Measurements from ENCODE around the gene SMIM30.

DNA sequence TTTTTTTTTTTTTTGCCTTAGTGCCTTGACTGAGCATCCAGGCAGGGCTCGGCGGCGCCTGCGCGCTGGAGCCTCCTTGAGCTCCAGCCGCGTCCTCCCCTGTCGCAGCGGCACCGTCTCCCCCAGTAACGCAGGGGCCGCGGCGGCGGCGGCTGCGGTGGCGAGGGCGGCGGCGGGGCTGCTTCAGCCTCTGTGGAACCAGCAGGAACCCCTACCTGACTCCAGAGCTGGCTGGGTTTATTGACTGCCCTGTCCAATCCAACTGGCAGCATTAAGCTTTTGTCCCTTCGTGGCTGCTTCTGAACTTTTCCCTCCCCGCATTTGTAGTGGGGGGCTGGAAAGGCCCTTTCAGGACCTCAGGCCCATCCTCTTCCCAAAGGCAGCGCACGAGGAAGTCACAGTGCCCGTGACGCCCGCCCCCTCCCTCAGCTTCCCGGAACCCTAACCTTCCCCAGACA, 31.9 kb downstream of the SMIM30 start, which contains the start of gene GPR85:
- no peak for TF ChIP-seq BRCA1 (IDR thresholded peaks at IDR 0.05; ENCODE audit: low read depth, low read length)
- TF ChIP-seq SUZ12 (IDR thresholded peaks at IDR 0.05; ENCODE audit: unreplicated experiment) = no peak
- TF ChIP-seq MEF2A (IDR thresholded peaks at IDR 0.05; ENCODE audit: insufficient read depth, low read depth, low read length) = no peak
- TF ChIP-seq HCFC1 (IDR thresholded peaks at IDR 0.05; ENCODE audit: low read length) = no peak
- TF ChIP-seq, protein P1, sequence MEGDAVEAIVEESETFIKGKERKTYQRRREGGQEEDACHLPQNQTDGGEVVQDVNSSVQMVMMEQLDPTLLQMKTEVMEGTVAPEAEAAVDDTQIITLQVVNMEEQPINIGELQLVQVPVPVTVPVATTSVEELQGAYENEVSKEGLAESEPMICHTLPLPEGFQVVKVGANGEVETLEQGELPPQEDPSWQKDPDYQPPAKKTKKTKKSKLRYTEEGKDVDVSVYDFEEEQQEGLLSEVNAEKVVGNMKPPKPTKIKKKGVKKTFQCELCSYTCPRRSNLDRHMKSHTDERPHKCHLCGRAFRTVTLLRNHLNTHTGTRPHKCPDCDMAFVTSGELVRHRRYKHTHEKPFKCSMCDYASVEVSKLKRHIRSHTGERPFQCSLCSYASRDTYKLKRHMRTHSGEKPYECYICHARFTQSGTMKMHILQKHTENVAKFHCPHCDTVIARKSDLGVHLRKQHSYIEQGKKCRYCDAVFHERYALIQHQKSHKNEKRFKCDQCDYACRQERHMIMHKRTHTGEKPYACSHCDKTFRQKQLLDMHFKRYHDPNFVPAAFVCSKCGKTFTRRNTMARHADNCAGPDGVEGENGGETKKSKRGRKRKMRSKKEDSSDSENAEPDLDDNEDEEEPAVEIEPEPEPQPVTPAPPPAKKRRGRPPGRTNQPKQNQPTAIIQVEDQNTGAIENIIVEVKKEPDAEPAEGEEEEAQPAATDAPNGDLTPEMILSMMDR (IDR thresholded peaks at IDR 0.05 in 2 of 3, conservative IDR thresholded peaks at IDR 0.05 in 1 of 3; ENCODE audit: control insufficient read depth in 2 of 3, extremely low read depth in 1 of 3, insufficient read depth in 1 of 3, low read depth in 3 of 3, low read length in 3 of 3) = no peak
- no peak for TF ChIP-seq POLR2A (IDR thresholded peaks at IDR 0.05; ENCODE audit: low read depth, low read length)
- no peak for TF ChIP-seq CREB1 (IDR thresholded peaks at IDR 0.05; ENCODE audit: low read depth)
- TF ChIP-seq, protein P2, sequence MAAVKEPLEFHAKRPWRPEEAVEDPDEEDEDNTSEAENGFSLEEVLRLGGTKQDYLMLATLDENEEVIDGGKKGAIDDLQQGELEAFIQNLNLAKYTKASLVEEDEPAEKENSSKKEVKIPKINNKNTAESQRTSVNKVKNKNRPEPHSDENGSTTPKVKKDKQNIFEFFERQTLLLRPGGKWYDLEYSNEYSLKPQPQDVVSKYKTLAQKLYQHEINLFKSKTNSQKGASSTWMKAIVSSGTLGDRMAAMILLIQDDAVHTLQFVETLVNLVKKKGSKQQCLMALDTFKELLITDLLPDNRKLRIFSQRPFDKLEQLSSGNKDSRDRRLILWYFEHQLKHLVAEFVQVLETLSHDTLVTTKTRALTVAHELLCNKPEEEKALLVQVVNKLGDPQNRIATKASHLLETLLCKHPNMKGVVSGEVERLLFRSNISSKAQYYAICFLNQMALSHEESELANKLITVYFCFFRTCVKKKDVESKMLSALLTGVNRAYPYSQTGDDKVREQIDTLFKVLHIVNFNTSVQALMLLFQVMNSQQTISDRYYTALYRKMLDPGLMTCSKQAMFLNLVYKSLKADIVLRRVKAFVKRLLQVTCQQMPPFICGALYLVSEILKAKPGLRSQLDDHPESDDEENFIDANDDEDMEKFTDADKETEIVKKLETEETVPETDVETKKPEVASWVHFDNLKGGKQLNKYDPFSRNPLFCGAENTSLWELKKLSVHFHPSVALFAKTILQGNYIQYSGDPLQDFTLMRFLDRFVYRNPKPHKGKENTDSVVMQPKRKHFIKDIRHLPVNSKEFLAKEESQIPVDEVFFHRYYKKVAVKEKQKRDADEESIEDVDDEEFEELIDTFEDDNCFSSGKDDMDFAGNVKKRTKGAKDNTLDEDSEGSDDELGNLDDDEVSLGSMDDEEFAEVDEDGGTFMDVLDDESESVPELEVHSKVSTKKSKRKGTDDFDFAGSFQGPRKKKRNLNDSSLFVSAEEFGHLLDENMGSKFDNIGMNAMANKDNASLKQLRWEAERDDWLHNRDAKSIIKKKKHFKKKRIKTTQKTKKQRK (IDR thresholded peaks at IDR 0.05; ENCODE audit: low read depth, low read length) = no peak
- no peak for TF ChIP-seq STAT1 (conservative IDR thresholded peaks at IDR 0.05)
- no peak for TF ChIP-seq POLR2AphosphoS5 (IDR thresholded peaks at IDR 0.05; ENCODE audit: low read length)
- no peak for TF ChIP-seq MXI1 (IDR thresholded peaks at IDR 0.05; ENCODE audit: low read depth, low read length)
- TF ChIP-seq ZNF207 (IDR thresholded peaks at IDR 0.05; ENCODE audit: borderline replicate concordance) = no peak
- TF ChIP-seq, protein P3, sequence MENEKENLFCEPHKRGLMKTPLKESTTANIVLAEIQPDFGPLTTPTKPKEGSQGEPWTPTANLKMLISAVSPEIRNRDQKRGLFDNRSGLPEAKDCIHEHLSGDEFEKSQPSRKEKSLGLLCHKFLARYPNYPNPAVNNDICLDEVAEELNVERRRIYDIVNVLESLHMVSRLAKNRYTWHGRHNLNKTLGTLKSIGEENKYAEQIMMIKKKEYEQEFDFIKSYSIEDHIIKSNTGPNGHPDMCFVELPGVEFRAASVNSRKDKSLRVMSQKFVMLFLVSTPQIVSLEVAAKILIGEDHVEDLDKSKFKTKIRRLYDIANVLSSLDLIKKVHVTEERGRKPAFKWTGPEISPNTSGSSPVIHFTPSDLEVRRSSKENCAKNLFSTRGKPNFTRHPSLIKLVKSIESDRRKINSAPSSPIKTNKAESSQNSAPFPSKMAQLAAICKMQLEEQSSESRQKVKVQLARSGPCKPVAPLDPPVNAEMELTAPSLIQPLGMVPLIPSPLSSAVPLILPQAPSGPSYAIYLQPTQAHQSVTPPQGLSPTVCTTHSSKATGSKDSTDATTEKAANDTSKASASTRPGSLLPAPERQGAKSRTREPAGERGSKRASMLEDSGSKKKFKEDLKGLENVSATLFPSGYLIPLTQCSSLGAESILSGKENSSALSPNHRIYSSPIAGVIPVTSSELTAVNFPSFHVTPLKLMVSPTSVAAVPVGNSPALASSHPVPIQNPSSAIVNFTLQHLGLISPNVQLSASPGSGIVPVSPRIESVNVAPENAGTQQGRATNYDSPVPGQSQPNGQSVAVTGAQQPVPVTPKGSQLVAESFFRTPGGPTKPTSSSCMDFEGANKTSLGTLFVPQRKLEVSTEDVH (IDR thresholded peaks at IDR 0.05; ENCODE audit: low read depth, partially characterized antibody) = no peak
